GM10266 (cell line): ENCODE measurements around the gene IL10RB.
A peak's percentile ranks its signal among the peaks of the same experiment; 100 is the strongest.
"Not testable (repeated sequence)": the region's sequence is repeated elsewhere in the genome, so short reads cannot be mapped to it uniquely, and the experiment has no call there.

ENCODE experiments used
- DNase-seq: peaks from one replicate; pipeline ENCODE4 v3.0.0; 2012; ENCODE audit errors: extremely low spot score
- CTCF ChIP-seq: IDR thresholded peaks from 2 replicates; pipeline ENCODE4 v1.5.1; 2012; ENCODE audit warnings: mild to moderate bottlenecking, low read depth; ENCODE audit not compliant: control insufficient read depth, insufficient read depth; ENCODE audit errors: missing control alignments

IL10RB gene

GRCh38 chr21:33266050-33266788 is at the start of gene IL10RB:
Gene IL10RB (plus strand): TSS chr21:33266367. CDS start chr21:33266466, 99 bp downstream.
- DNase-seq, result peak; percentile 86
- TF ChIP-seq CTCF, result no peak

- no peak for DNase-seq
- no peak for TF ChIP-seq CTCF
Observed at GRCh38 chr21:33217138-33217520, 49.0 kb upstream of the IL10RB start.

GRCh38 chr21:33219300-33219699 is 46.9 kb upstream of the IL10RB start:
- DNase-seq, result no peak
- no peak for TF ChIP-seq CTCF

- TF ChIP-seq CTCF, result no peak
- no peak for DNase-seq
Observed at GRCh38 chr21:33219954-33220353, 46.2 kb upstream of the IL10RB start.

- DNase-seq, result not testable (repeated sequence)
Observed at GRCh38 chr21:33225376-33225775, 40.8 kb upstream of the IL10RB start.

- no peak for TF ChIP-seq CTCF
- DNase-seq, result no peak
Observed at GRCh38 chr21:33228455-33228854, 37.7 kb upstream of the IL10RB start.

GRCh38 chr21:33229099-33229783 is 36.9 kb upstream of the IL10RB start:
- TF ChIP-seq CTCF, result no peak
- no peak for DNase-seq
